ENCODE data around the gene NATD1.

Gene NATD1

DNA sequence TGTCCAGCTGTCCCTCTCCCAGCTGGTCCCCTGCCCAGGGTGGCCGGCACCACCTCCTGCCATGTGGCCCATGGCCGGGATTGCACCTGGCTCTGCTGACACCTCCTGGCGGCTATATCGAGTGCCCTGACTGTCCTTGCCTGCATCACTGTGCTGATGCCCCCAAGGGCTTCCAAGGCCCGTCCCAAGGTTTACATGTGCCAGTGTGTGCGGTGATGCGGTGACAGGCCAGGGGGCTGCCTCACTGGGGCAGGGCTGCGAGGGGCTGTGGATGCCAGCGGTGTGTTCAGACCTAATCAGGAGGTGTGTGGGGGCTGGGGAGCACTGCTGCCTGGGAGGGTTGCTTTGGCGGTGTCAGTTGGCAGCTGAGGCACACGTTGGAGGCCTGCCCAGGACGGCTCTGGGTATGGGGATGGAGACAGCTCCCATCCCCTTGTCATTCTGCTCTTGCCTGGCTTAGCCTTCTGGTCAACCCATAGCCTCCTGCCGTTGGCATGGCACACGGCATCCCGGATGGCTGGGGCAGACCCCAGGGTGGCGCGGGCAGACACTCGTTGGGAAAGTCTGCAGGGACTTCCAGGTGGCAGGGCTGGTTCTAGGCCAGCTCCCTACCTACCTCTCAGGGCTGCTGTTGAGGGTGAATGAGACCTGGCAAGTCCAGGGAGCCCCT, 36.8 kb upstream of the NATD1 start:
- in situ Hi-C loops (cut with HindIII; ENCODE audit: low sequenced_read_pairs) = loop anchor here (5.0 kb wide), 1 partner anchor 78 kb away; the partner anchor contains the start of gene TMEM11

DNA sequence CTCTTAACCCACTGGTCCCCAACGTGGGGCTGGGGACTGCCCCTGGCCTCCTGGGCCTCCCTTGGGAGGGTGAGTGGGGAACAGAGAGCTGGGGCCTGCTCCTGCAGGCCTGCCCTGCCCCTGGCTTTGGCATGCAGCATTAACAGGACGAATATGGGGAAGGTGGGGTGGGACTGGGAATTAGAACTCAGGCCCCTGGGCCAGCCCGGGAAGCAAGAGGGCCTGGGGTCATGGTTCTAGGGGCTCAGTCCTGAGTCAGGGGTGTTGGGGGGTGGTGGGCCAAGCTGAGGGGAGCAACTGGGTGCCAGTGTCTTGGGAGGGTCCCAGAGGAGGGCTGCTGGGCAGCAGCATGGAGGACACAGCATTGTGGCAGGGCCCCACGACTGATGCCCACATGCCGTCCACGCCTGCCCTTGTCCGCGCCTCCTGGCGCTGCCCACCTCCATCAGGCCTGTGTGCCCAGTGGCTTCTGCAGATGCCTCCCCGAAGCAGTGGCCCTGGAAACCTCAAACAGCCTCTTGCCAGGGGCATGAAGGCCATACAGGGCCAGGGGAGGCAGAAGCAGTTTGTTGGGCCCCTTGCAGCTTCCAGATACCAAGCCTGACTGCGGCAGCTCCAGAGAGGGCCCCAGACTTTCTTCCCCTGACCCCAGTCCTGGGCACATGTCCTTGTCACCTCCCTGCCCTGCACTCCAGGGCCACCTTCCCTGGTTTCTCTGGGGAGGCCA, 36.1 kb upstream of the NATD1 start:
- in situ Hi-C loops (cut with HindIII; ENCODE audit: low sequenced_read_pairs) = loop anchor here (5.0 kb wide), 1 partner anchor 77 kb away; the partner anchor contains the start of gene TMEM11

GRCh38 chr17:21288571-21289017, 35.4 kb upstream of the NATD1 start:
- in situ Hi-C loops (cut with HindIII; ENCODE audit: low sequenced_read_pairs) = loop anchor here (5.0 kb wide), 1 partner anchor 76 kb away; the partner anchor contains the start of gene TMEM11

- in situ Hi-C loops (cut with HindIII; ENCODE audit: low sequenced_read_pairs) = loop anchor here (5.0 kb wide), 1 partner anchor 76 kb away; the partner anchor contains the start of gene TMEM11
Measured at GRCh38 chr17:21287703-21288449, 34.7 kb upstream of the NATD1 start.

DNA sequence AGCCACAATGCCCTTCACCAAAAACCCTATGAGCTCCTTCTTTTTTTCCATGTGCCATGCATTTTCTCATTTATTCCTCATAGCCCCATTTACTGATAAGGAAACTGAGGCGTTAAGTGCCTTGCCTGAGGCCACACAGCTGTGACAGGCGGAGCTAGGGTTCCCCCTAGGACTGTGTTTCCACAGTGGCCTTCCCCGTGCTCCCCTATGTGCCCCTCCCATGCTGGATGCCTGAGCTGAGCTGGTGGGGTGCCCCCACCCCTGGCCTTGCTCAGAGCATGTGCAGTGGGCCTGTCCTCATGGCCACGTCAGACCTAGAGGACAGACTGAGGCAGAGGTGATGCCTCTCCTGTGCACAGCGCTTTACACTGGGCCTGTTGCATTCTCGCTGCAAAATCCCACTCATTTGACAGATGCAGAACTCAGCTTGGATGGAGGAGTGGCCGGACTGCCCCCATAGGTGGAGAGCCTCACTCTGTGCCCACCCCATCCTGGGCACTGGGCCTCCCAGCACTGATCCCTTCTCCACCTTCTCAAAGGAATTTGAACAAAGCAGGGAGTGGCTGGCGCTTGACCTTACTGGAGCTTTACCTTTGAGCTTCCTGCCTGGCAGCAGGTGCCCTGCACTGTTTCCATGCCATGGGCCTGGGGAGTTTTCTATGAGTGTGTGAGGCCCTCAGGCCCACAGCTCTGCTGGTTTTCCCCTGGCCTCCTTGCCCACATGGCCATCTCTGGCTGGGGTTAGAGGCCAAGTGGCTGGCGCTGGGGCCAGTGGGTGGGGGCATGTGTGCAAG, 33.9 kb upstream of the NATD1 start:
- in situ Hi-C loops (cut with HindIII; ENCODE audit: low sequenced_read_pairs) = loop anchor here (5.0 kb wide), 1 partner anchor 75 kb away; the partner anchor contains the start of gene TMEM11

DNA sequence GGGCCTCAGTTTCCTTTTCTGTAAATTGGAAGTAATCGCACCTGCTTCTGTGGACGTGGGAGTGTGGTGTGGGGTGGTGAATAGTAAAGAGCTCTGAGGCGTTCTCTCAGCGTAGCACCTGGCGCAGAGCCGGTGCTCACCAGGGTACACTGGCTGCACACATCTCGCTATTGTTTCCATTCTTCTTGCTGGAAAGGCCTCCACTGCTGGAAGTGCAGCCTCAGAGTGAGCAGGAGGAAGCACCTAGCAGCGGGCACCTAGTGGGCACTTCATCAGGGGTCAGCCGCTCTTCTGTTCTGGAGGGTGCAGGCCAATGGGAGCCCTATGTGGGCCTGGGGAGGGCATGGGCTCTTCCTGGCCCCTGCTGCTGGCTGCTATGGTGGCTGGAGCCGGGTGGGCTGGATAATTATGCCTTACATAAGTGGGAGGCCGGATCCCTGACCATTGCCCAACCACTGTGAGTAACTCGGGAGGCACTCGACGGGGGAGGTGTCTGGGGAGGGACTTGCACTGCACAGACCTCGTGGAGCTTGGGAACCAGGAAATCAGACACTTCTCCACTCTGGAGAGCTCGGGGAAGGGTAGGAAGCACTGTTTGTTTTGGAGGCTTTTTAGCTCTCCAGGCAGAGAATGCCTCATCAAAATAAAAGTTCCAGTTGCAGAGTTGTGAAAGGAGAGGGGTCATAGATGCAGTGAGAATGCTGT, 33.0 kb upstream of the NATD1 start:
- in situ Hi-C loops (cut with HindIII; ENCODE audit: low sequenced_read_pairs) = loop anchor here (5.0 kb wide), 1 partner anchor 74 kb away; the partner anchor contains the start of gene TMEM11

- in situ Hi-C loops (cut with HindIII; ENCODE audit: low sequenced_read_pairs) = loop anchor here (5.0 kb wide), 1 partner anchor 73 kb away; the partner anchor contains the start of gene TMEM11
Measured at GRCh38 chr17:21285164-21286065, 32.2 kb upstream of the NATD1 start.

DNA sequence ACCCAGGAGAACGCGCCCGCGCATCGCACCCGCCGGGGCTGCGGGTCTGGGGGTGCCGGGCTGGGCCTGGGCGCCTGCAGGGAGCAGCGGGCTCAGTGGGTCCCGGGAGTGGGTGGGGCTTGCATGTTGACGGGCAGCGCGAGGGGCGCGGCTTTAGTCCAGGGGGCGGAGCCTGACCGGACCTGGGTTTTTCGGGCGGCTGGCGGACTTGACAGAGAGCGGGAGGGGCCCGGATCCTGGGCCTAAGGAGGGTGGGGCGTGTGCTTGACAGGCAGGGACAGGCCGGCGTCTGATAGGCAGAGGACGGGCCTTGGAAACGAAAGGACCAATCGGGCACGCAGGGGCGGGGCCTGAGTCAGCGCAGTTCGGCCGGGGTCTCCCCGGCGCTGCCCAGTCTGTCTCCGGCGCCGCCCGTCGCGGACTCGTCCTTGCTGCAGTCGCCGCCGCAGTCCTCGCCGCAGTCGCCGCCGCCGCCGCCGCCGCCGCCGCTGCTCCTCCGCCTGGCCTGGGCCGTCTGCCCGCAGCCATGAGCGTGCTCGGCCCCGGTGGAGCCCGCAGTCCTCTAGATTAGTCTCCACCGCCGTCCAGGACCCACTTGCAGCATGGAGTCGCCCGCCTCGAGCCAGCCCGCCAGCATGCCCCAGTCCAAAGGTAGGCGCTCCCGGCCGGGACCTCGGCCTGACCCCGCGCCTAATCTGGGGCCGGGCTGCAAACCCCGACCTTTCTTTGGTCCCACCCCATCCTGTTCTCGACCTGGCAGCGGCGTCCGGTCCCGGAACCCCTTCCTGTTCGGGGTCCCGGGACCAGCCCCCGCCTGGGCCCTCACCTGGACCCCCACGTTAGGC, 31.3 kb upstream of the NATD1 start, which contains the start of gene MAP2K3:
MAP2K3 (plus strand) TSS at position 393 of the 845 bp plus-strand sequence; CDS start at position 603, 210 bp downstream.
- in situ Hi-C loops (cut with HindIII; ENCODE audit: low sequenced_read_pairs) = loop anchor here (5.0 kb wide), 1 partner anchor 72 kb away; the partner anchor contains the start of gene TMEM11

DNA sequence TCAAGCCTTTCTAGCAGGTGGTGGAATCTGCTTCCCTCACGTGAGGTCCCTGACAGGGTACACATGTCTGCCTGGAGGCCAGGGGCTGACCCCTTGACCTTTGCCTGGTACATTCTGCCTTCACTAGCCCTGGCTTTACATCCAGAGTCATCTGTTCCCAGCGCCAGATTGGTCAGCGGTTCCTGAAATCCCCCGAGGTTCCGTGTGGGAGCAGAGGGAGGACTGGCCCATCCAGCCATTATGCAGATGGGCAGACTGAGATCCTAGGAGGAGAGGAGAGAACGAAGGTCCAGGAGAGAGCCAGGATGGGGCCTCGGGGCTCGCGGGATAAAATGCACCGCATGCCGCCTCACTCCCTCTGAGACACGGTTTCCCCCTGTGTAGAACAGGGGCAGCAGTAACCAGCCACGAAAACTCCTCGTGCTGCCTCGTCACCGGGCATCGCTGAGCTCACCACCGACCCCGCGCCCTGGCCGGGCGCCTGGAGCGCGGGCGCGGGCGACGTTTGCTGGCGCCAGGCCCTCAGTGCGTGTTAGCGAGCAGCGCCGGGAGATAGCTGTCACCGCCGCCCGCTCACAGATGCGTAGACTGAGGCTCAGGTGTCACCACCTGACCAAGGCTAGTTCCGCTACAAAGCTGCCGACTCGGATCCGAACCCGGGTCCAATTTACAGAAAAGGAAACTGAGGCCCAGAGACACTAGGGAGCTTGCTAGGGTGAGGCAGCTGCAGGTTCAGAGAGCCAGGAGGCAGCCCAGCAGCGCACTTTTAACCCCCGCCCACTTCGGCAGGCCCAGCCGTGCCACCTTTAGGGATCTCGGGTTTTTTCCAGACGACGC, 30.5 kb upstream of the NATD1 start:
- in situ Hi-C loops (cut with HindIII; ENCODE audit: low sequenced_read_pairs) = no loop called here

DNA sequence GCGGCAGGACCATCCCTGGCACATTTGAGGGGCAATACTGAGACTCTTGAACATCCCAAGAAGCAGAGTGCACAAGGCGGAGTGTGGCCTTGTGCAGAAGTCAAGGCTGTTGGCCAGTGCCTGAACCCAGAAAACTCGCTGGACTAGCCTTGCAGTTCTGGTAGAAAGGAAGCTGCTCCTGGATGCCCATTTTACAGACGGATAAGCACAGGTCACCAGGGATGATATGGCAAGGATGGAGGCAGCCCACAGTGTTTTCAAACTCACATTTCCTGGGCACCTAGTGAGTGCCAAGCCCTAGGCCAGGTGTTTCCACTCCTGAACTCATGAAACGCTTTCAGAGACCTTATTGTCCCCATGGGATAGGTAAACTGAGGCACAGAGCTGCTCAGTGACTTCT, 29.6 kb upstream of the NATD1 start:
- in situ Hi-C loops (cut with HindIII; ENCODE audit: low sequenced_read_pairs) = no loop called here

DNA sequence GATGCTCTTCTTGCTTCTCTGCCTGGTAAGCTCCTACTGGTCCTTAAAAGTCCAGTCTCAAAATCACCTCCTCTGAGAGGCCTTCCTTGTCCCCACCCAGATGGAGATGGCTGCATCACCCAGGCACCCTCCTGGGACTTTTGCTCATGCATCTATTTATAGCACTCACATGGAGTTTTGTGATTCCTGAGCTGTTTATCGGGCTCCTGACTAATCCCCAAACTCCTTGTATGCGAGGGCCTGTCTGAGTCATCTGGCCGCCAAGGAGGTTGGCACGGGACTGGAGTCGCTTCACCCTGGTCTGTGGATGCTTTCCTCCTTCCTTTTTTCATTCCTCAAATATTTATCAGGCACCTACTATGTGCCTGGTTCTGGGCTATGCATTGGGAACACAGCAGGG, 29.0 kb upstream of the NATD1 start:
- in situ Hi-C loops (cut with HindIII; ENCODE audit: low sequenced_read_pairs) = no loop called here

GRCh38 chr17:21280081-21280518, 26.9 kb upstream of the NATD1 start:
- in situ Hi-C loops (cut with HindIII; ENCODE audit: low sequenced_read_pairs) = no loop called here

- in situ Hi-C loops (cut with HindIII; ENCODE audit: low sequenced_read_pairs) = no loop called here
Measured at GRCh38 chr17:21279582-21279981, 26.4 kb upstream of the NATD1 start.

DNA sequence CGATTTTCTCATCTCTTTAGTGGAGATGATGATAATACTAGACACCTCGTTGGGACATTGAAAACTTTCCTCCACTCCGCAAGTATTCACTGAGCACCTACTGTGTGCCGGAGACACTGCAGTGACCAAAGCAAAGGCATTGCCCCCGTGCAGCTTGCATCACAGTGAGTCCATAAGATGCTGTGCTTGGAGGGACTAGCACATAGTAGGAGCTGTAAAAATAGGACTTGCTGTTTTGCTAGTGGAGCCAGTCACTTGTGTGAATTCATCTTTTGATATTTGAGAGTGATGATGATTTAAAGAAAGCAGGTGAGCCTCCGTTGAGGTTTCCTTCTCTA, 26.0 kb upstream of the NATD1 start:
- in situ Hi-C loops (cut with HindIII; ENCODE audit: low sequenced_read_pairs) = no loop called here

DNA sequence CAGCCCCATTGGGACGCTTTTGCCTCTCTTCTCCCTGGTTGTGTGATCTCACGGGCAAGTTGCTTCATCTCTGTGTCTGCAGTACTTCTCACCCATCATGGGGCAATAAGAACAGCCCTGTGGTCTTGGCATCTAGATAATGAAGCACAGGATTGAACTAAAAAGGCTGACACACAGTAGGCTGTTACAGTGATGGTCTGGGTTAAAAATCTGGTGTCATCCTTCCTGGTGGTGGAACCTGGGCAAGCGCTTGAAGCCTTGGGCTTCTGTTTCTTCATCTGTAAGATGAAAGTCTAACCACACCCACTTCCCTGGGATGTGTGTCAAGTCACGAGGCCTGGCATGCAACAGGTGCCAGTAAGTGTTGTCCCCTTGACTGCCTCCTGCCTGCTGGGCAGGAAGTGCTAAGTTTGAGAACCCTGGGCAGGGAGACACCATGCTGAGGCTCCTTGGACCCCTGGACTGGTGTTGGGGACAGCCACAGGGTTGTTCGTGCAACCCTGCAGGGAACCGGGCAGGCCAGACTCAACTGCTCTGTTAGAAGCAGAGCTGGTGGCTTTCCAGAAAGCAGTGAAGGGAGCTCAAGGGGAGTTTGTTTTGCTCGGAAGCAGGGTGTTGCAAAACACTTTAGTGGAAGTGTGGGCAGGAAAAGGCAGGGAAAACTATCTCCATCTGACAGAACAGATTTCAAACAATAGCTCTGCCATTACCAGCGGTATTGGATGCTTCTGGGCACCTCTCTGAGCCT, 25.4 kb upstream of the NATD1 start:
- in situ Hi-C loops (cut with HindIII; ENCODE audit: low sequenced_read_pairs) = no loop called here

DNA sequence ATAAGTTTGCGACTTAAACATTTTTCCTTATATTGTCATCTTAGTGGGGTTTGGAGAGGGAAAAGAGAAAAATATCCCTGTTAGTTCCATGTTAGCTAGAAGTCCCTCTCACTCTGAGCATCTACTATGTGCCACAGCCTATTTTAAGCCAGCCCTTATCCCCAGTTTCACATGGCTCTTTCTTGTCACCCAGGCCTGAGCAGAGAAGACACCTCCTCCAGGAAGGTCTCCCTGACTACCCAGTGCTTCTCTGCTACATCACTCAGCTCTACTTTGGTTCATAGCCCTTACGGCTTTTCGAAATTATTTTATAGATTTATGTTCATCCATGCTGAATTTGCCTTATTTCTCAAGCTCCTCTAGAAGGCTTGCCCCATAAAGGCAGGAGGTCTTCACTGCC, 24.1 kb upstream of the NATD1 start:
- in situ Hi-C loops (cut with HindIII; ENCODE audit: low sequenced_read_pairs) = no loop called here

Data from endothelial cell of hepatic sinusoid (primary cell).